ENCODE results near the gene EHBP1. TPM values are rescaled to one million over a fixed set of nuclear protein-coding genes. Genes with fewer than 3 reads are reported as not detected.

Gene EHBP1
- total and polyA plus RNA-seq, 2 donors (not counting 1 experiment from before 2014, with no cell fraction given): 129 to 191 TPM

GRCh38 chr2:62663411-62663810, 42.1 kb upstream of the EHBP1 start:
- Histone ChIP-seq H3K79me2 (ENCODE audit: control insufficient read depth, insufficient read depth, low read length) (no peaks in the 10 kb centered on the region), H3K4me2 (ENCODE audit: extremely low read depth, insufficient read depth, low read length) (no peak overlapping the region), H3K9me3 (ENCODE audit: control insufficient read depth, insufficient read depth, low read depth, low read length) (no peaks in the 10 kb centered on the region), H4K20me1 (ENCODE audit: control insufficient read depth, extremely low read depth, insufficient read depth, low read length) (no peaks in the 10 kb centered on the region), H3K27ac (ENCODE audit: insufficient read depth, low read length) (peak overlapping the region; percentile 48), H2AFZ (ENCODE audit: low read length) (no peak overlapping the region), H3K4me3 (replicated peaks in 1 of 4; ENCODE audit: control extremely low read depth in 1 of 4, insufficient read depth in 1 of 4, low read depth in 3 of 4, low read length in 4 of 4) (no peak overlapping the region), H3K9ac (ENCODE audit: insufficient read depth, low read length) (no peak overlapping the region), H3K4me1 (ENCODE audit: control insufficient read depth, extremely low read depth, insufficient read depth, low read length) (peaks cover 24% of the 10 kb centered on the region), H3K27me3 (ENCODE audit: control insufficient read depth, insufficient read depth, low read length) (no peaks in the 10 kb centered on the region), H3K36me3 (ENCODE audit: control insufficient read depth, insufficient read depth, low read length) (no peaks in the 10 kb centered on the region)
- TF ChIP-seq, protein P1, sequence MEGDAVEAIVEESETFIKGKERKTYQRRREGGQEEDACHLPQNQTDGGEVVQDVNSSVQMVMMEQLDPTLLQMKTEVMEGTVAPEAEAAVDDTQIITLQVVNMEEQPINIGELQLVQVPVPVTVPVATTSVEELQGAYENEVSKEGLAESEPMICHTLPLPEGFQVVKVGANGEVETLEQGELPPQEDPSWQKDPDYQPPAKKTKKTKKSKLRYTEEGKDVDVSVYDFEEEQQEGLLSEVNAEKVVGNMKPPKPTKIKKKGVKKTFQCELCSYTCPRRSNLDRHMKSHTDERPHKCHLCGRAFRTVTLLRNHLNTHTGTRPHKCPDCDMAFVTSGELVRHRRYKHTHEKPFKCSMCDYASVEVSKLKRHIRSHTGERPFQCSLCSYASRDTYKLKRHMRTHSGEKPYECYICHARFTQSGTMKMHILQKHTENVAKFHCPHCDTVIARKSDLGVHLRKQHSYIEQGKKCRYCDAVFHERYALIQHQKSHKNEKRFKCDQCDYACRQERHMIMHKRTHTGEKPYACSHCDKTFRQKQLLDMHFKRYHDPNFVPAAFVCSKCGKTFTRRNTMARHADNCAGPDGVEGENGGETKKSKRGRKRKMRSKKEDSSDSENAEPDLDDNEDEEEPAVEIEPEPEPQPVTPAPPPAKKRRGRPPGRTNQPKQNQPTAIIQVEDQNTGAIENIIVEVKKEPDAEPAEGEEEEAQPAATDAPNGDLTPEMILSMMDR (conservative IDR thresholded peaks at IDR 0.05 in 1 of 2, IDR thresholded peaks at IDR 0.05 in 1 of 2; ENCODE audit: low read depth in 1 of 2, low read length in 2 of 2): no peak
- TF ChIP-seq EZH2 (IDR thresholded peaks at IDR 0.05; ENCODE audit: low read length, missing control alignments): no peak
- peak; percentile 87 to 97 for DNase-seq (ENCODE audit: low read depth in 2 of 2)

DNA sequence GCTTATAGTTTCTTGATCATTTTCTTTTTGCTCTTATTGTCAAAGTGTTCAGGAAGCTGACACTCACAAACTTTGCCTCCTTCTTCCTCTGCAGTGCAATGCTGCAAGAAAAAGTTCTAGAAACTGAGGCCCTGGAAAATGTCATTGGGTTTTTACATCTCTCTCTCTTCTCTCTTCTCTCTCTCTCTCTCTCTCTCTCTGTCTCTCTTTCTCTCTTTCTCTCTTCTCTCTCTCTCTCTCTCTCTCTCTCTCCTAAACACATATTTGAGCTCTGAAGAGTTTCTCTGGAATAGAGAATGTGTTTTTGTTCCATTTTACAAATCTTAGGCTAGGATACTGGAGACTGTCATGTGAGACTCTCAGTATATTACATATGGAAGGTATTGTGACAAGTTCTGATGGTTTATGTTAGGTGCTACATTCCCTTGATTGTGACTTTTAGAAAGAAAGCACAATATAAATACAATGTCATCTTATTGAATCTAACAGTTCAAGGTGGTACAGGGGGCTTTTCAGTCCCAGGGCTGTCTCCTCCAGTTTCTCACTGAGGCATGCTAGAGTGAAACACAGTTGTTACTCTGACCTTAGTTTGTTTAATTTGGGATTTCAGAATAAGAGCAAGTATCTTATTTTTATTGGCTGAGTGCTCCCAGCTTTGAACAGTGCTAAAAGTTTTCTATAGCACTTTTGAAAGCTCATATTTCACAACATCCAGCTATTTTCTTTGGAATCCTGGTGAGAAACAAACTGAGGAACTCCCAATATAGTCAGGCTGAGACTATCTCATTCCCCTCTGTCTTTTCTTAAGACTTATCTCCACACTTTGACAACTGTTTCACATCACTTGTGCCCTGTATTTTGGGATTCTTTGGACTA, 41.4 kb upstream of the EHBP1 start:
- TF ChIP-seq, protein P1 (conservative IDR thresholded peaks at IDR 0.05 in 1 of 2, IDR thresholded peaks at IDR 0.05 in 1 of 2; ENCODE audit: low read depth in 1 of 2, low read length in 2 of 2): no peak
- no peak for TF ChIP-seq EZH2 (IDR thresholded peaks at IDR 0.05; ENCODE audit: low read length, missing control alignments)
- Histone ChIP-seq H3K9me3 (ENCODE audit: control insufficient read depth, insufficient read depth, low read depth, low read length) (no peaks in the 10 kb centered on the region), H4K20me1 (ENCODE audit: control insufficient read depth, extremely low read depth, insufficient read depth, low read length) (no peaks in the 10 kb centered on the region), H3K79me2 (ENCODE audit: control insufficient read depth, insufficient read depth, low read length) (no peaks in the 10 kb centered on the region), H3K27me3 (ENCODE audit: control insufficient read depth, insufficient read depth, low read length) (no peaks in the 10 kb centered on the region), H3K4me2 (ENCODE audit: extremely low read depth, insufficient read depth, low read length) (peak overlapping the region; percentile 50), H3K4me1 (ENCODE audit: control insufficient read depth, extremely low read depth, insufficient read depth, low read length) (peaks cover 24% of the 10 kb centered on the region), H3K9ac (ENCODE audit: insufficient read depth, low read length) (no peak overlapping the region), H3K4me3 (replicated peaks in 1 of 4; ENCODE audit: control extremely low read depth in 1 of 4, insufficient read depth in 1 of 4, low read depth in 3 of 4, low read length in 4 of 4) (peak overlapping the region in 1 of 4 experiments; percentile 5), H2AFZ (ENCODE audit: low read length) (no peak overlapping the region), H3K27ac (ENCODE audit: insufficient read depth, low read length) (peak overlapping the region; percentile 48), H3K36me3 (ENCODE audit: control insufficient read depth, insufficient read depth, low read length) (no peaks in the 10 kb centered on the region)
- peak; percentile 51 to 92 for DNase-seq (ENCODE audit: low read depth in 2 of 2)

DNA sequence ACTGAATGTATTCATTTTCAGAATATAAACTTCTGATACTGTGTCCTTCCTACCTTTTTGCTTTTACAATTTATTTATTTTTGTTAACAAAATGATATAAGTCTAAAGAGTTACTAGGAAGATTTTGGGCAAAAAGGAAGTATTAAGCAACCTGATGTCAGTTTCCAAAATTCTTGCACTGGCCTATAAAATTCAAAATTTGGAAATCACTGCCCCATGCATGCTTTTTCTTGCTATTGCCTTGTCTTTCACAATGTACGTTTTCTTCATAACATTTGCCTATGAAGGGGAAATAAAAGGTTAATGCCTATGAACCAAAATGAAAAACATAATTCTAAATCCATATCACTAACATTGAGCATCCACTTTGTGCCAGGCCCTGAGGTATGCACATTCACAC, 40.1 kb upstream of the EHBP1 start:
- H3K79me2 ChIP-seq (ENCODE audit: control insufficient read depth, insufficient read depth, low read length): no peaks in the 10 kb centered on the region
- no peaks in the 10 kb centered on the region for H3K27me3 ChIP-seq (ENCODE audit: control insufficient read depth, insufficient read depth, low read length)
- no peak overlapping the region for H3K9ac ChIP-seq (ENCODE audit: insufficient read depth, low read length)
- no peak overlapping the region for H3K4me2 ChIP-seq (ENCODE audit: extremely low read depth, insufficient read depth, low read length)
- no peak for DNase-seq (ENCODE audit: low read depth in 2 of 2)
- TF ChIP-seq, protein P1 (conservative IDR thresholded peaks at IDR 0.05 in 1 of 2, IDR thresholded peaks at IDR 0.05 in 1 of 2; ENCODE audit: low read depth in 1 of 2, low read length in 2 of 2): no peak
- TF ChIP-seq EZH2 (IDR thresholded peaks at IDR 0.05; ENCODE audit: low read length, missing control alignments): no peak
- no peak overlapping the region for H3K27ac ChIP-seq (ENCODE audit: insufficient read depth, low read length)
- H3K4me3 ChIP-seq (replicated peaks in 1 of 4; ENCODE audit: control extremely low read depth in 1 of 4, insufficient read depth in 1 of 4, low read depth in 3 of 4, low read length in 4 of 4): no peak overlapping the region
- no peak overlapping the region for H2AFZ ChIP-seq (ENCODE audit: low read length)
- H3K4me1 ChIP-seq (ENCODE audit: control insufficient read depth, extremely low read depth, insufficient read depth, low read length): peaks cover 23% of the 10 kb centered on the region
- no peaks in the 10 kb centered on the region for H4K20me1 ChIP-seq (ENCODE audit: control insufficient read depth, extremely low read depth, insufficient read depth, low read length)
- H3K36me3 ChIP-seq (ENCODE audit: control insufficient read depth, insufficient read depth, low read length): no peaks in the 10 kb centered on the region
- no peaks in the 10 kb centered on the region for H3K9me3 ChIP-seq (ENCODE audit: control insufficient read depth, insufficient read depth, low read depth, low read length)

All from fibroblast of lung (primary cell).